ENCODE measurements around the gene GSDMA. TPM values are rescaled to one million over a fixed set of nuclear protein-coding genes. Genes with fewer than 3 reads are reported as not detected.
A peak's percentile ranks its signal among the peaks of the same experiment; 100 is the strongest.

GSDMA gene
- total RNA-seq, 1 donor from 2014 or later = not detected

DNA sequence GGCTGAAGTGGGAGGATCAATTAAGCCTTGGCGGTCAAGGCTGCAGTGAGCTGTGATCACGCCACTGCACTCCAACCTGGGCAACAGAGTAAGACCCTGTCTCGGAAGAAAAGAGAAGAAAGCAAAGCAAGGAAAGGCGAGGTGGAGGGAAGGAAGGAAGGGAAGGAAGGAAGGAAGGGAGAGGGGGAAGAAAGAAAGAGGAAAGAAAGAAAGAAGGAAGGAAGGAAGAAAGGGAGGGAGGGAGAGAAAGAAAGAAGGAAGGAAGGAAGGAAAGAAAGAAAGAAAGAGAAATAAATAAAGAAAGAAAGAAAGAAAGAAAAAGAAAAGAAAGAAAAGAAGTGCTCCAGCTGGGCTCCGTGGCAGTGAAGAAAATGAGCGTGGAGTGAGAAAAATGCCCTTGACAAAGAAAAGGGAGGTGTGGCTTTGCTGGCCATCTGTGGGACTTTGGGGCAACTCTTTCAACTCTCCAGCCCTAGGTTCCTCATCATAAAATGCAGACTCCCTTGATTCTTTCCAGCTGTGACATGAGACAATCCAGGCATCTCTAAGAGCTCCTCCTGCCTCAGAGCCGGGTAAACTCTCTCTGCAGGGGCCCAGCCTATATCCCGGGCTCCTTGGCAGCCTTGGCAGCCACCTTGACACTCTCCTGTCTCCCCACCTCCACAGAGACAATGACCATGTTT, 2.4 kb downstream of the GSDMA start:
- no peak overlapping the region for H3K9ac ChIP-seq (ENCODE audit: low read length)
- DNase-seq (ENCODE audit: low read depth) (no peak), FAIRE-seq (no peak)
- H3K27me3 ChIP-seq (ENCODE audit: insufficient read depth, low read length) = no peaks in the 10 kb centered on the region
- H3K27ac ChIP-seq (ENCODE audit: low read depth, low read length) = no peak overlapping the region
- H3K9me3 ChIP-seq (ENCODE audit: insufficient read depth, low read depth, low read length) = no peaks in the 10 kb centered on the region
- H3K9me3 Mint-ChIP-seq (ENCODE audit: unreplicated experiment) = no peaks in the 10 kb centered on the region
- peaks cover 50% of the 10 kb centered on the region for H3K27me3 Mint-ChIP-seq (ENCODE audit: low read depth, unreplicated experiment)
- no peak overlapping the region for H3K4me2 ChIP-seq (ENCODE audit: low read length)
- no peaks in the 10 kb centered on the region for H4K20me1 ChIP-seq (ENCODE audit: insufficient read depth, low read length)
- H3K4me3 ChIP-seq (ENCODE audit: insufficient read depth, low read depth, low read length) = no peak overlapping the region
- TF ChIP-seq, protein P1, sequence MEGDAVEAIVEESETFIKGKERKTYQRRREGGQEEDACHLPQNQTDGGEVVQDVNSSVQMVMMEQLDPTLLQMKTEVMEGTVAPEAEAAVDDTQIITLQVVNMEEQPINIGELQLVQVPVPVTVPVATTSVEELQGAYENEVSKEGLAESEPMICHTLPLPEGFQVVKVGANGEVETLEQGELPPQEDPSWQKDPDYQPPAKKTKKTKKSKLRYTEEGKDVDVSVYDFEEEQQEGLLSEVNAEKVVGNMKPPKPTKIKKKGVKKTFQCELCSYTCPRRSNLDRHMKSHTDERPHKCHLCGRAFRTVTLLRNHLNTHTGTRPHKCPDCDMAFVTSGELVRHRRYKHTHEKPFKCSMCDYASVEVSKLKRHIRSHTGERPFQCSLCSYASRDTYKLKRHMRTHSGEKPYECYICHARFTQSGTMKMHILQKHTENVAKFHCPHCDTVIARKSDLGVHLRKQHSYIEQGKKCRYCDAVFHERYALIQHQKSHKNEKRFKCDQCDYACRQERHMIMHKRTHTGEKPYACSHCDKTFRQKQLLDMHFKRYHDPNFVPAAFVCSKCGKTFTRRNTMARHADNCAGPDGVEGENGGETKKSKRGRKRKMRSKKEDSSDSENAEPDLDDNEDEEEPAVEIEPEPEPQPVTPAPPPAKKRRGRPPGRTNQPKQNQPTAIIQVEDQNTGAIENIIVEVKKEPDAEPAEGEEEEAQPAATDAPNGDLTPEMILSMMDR (IDR thresholded peaks at IDR 0.05; ENCODE audit: insufficient read depth, low read depth, low read length) = no peak
- no peak for TF ChIP-seq EZH2 (IDR thresholded peaks at IDR 0.05; ENCODE audit: insufficient read depth, low read length)
- no peaks in the 10 kb centered on the region for H3K4me1 ChIP-seq (ENCODE audit: insufficient read depth, low read length)
- H3K4me1 Mint-ChIP-seq (ENCODE audit: low read depth, unreplicated experiment) = peaks cover 6% of the 10 kb centered on the region
- H3K36me3 Mint-ChIP-seq (ENCODE audit: low read depth, unreplicated experiment) = no peaks in the 10 kb centered on the region
- no peak overlapping the region for H3K27ac Mint-ChIP-seq (ENCODE audit: unreplicated experiment)
- no peak overlapping the region for H2AFZ ChIP-seq (ENCODE audit: low read depth, low read length)
- no peak overlapping the region for H3K4me3 Mint-ChIP-seq (ENCODE audit: unreplicated experiment)
- H3K79me2 ChIP-seq (ENCODE audit: insufficient read depth, low read length) = no peaks in the 10 kb centered on the region
- no peaks in the 10 kb centered on the region for H3K36me3 ChIP-seq (ENCODE audit: insufficient read depth, low read length)

DNA sequence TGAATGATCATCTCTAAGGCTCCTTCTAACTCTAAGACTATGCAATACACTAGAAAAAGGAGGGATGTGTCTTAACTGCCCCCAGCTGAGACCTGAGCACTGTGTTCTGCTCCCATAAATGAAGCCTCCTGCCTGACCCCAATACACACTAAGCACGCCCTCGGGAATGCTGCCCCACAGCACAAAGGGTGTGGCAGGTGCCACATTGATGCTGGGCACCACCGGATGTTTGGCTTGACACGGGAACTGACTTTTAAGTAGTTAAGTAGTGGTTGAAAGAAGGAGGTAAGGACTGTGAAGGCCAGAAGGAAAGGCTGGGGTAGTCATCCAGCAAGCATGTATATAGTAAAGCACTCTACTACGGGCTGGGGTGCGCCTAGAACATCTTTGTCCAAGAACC, 4.0 kb downstream of the GSDMA start:
- Histone ChIP-seq H3K4me1 (ENCODE audit: insufficient read depth, low read length) (no peaks in the 10 kb centered on the region), H3K36me3 (ENCODE audit: insufficient read depth, low read length) (no peaks in the 10 kb centered on the region), H3K27ac (ENCODE audit: low read depth, low read length) (no peak overlapping the region), H3K27me3 (ENCODE audit: insufficient read depth, low read length) (peaks cover 5% of the 10 kb centered on the region), H3K4me3 (ENCODE audit: insufficient read depth, low read depth, low read length) (no peak overlapping the region), H3K79me2 (ENCODE audit: insufficient read depth, low read length) (no peaks in the 10 kb centered on the region), H3K4me2 (ENCODE audit: low read length) (no peak overlapping the region), H3K9ac (ENCODE audit: low read length) (no peak overlapping the region), H2AFZ (ENCODE audit: low read depth, low read length) (no peak overlapping the region), H4K20me1 (ENCODE audit: insufficient read depth, low read length) (no peaks in the 10 kb centered on the region), H3K9me3 (ENCODE audit: insufficient read depth, low read depth, low read length) (no peaks in the 10 kb centered on the region)
- Mint-ChIP-seq H3K27me3 (ENCODE audit: low read depth, unreplicated experiment) (peaks cover 47% of the 10 kb centered on the region), H3K4me1 (ENCODE audit: low read depth, unreplicated experiment) (no peaks in the 10 kb centered on the region), H3K4me3 (ENCODE audit: unreplicated experiment) (no peak overlapping the region), H3K9me3 (ENCODE audit: unreplicated experiment) (peaks cover 2% of the 10 kb centered on the region), H3K36me3 (ENCODE audit: low read depth, unreplicated experiment) (no peaks in the 10 kb centered on the region), H3K27ac (ENCODE audit: unreplicated experiment) (no peak overlapping the region)
- TF ChIP-seq EZH2 (IDR thresholded peaks at IDR 0.05; ENCODE audit: insufficient read depth, low read length) = no peak
- TF ChIP-seq, protein P1 (IDR thresholded peaks at IDR 0.05; ENCODE audit: insufficient read depth, low read depth, low read length) = no peak
- no peak for FAIRE-seq
- no peak for DNase-seq (ENCODE audit: low read depth)

DNA sequence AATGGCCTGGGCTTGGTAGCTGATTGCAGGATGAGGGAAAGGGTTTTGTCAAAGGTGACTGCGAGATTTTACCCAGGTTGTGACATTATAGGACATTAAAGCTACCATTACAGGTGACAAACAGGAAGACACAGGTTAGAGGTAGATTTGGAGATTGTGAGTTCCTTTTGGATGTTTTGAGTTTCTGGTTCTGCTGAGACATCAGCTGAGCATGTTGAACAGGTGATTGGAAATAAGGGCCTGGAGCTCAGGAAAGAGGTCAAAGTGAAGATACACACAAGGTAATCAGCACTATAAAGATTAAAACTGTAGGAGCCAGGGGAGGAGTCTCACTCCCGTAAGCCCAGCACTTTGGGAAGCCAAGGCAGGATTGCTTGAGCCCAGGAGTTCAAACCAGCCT, 6.0 kb downstream of the GSDMA start:
- H4K20me1 ChIP-seq (ENCODE audit: insufficient read depth, low read length) = no peaks in the 10 kb centered on the region
- TF ChIP-seq, protein P1 (IDR thresholded peaks at IDR 0.05; ENCODE audit: insufficient read depth, low read depth, low read length) = no peak
- TF ChIP-seq EZH2 (IDR thresholded peaks at IDR 0.05; ENCODE audit: insufficient read depth, low read length) = no peak
- H3K9me3 ChIP-seq (ENCODE audit: insufficient read depth, low read depth, low read length) = no peaks in the 10 kb centered on the region
- H3K27me3 Mint-ChIP-seq (ENCODE audit: low read depth, unreplicated experiment) = peaks cover 40% of the 10 kb centered on the region
- peaks cover 8% of the 10 kb centered on the region for H3K4me1 Mint-ChIP-seq (ENCODE audit: low read depth, unreplicated experiment)
- FAIRE-seq = no peak
- no peak for DNase-seq (ENCODE audit: low read depth)
- H3K9me3 Mint-ChIP-seq (ENCODE audit: unreplicated experiment) = peaks cover 3% of the 10 kb centered on the region
- H3K4me3 Mint-ChIP-seq (ENCODE audit: unreplicated experiment) = peak overlapping the region; percentile 4
- no peak overlapping the region for H2AFZ ChIP-seq (ENCODE audit: low read depth, low read length)
- H3K4me3 ChIP-seq (ENCODE audit: insufficient read depth, low read depth, low read length) = no peak overlapping the region
- no peaks in the 10 kb centered on the region for H3K79me2 ChIP-seq (ENCODE audit: insufficient read depth, low read length)
- H3K4me1 ChIP-seq (ENCODE audit: insufficient read depth, low read length) = no peaks in the 10 kb centered on the region
- no peak overlapping the region for H3K9ac ChIP-seq (ENCODE audit: low read length)
- H3K36me3 ChIP-seq (ENCODE audit: insufficient read depth, low read length) = no peaks in the 10 kb centered on the region
- H3K27me3 ChIP-seq (ENCODE audit: insufficient read depth, low read length) = peaks cover 5% of the 10 kb centered on the region
- H3K27ac ChIP-seq (ENCODE audit: low read depth, low read length) = no peak overlapping the region
- peaks cover under 1% of the 10 kb centered on the region for H3K36me3 Mint-ChIP-seq (ENCODE audit: low read depth, unreplicated experiment)
- no peak overlapping the region for H3K4me2 ChIP-seq (ENCODE audit: low read length)
- H3K27ac Mint-ChIP-seq (ENCODE audit: unreplicated experiment) = peak overlapping the region; percentile 73

All from astrocyte (in vitro differentiated cells and primary cell).